Measurements from ENCODE around the gene B3GNT5.

- TF ChIP-seq CTCF (IDR thresholded peaks at IDR 0.05; ENCODE audit: low read depth, low read length) (no peak), EZH2phosphoT487 (IDR thresholded peaks at IDR 0.05; ENCODE audit: low read depth) (no peak)
Measured at GRCh38 chr3:183266454-183266853, 13.4 kb downstream of the B3GNT5 start.

Data from OCI-LY3 (cell line).